Natural killer cell (primary cell): Measurements from ENCODE around the gene ZNF69. TPM values are rescaled to one million over a fixed set of nuclear protein-coding genes. Genes with fewer than 3 reads are reported as not detected.
"Not testable (repeated sequence)": the region's sequence is repeated elsewhere in the genome, so short reads cannot be mapped to it uniquely, and the experiment has no call there.

Source experiments
- ATAC-seq, 3 donors: fragments of 150-1000 bp in 2 of 3; fragments of 200-7000 bp in 1 of 3; cut with Tn5 transposase; 1 replicate in 1 of 3; 2 replicates in 2 of 3; pipeline ENCODE4 v1.10.0; 2021; ENCODE audit warnings: mild to moderate bottlenecking in 2 of 3, moderate library complexity in 2 of 3
- DNase-seq, 2 donors: peaks; one replicate each; pipeline versions ENCODE4 v3.0.0 to v3.0.0-alpha.2; 2013 to 2021; ENCODE audit warnings: mixed read lengths in 1 of 2
- H3K27ac ChIP-seq: one replicate; pipeline ENCODE4 v1.5.1; 2013; ENCODE audit warnings: mild to moderate bottlenecking, low read length
- H3K27me3 ChIP-seq: one replicate; pipeline ENCODE4 v1.6.1; 2013; ENCODE audit warnings: low read length; ENCODE audit not compliant: control insufficient read depth, insufficient read depth
- H3K36me3 ChIP-seq: one replicate; pipeline ENCODE4 v1.6.1; 2013; ENCODE audit warnings: low read length; ENCODE audit not compliant: control insufficient read depth, insufficient read depth
- H3K4me1 ChIP-seq: one replicate; pipeline ENCODE4 v1.6.1; 2013; ENCODE audit warnings: low read length; ENCODE audit not compliant: control insufficient read depth, insufficient read depth
- H3K4me3 ChIP-seq: one replicate; pipeline ENCODE4 v1.5.1; 2013; ENCODE audit warnings: low read length
- H3K9me3 ChIP-seq: one replicate; pipeline ENCODE4 v1.6.1; 2013; ENCODE audit warnings: low read length; ENCODE audit not compliant: control insufficient read depth, insufficient read depth
- H3K27ac Mint-ChIP-seq, 2 donors: one replicate each; pipeline ENCODE4 v1.8.0; 2022; ENCODE audit warnings: mild to moderate bottlenecking in 2 of 2, mixed read lengths in 2 of 2, moderate library complexity in 1 of 2
- H3K27me3 Mint-ChIP-seq, 2 donors: one replicate each; pipeline ENCODE4 v1.8.0; 2022; ENCODE audit warnings: low read depth in 2 of 2, mixed read lengths in 2 of 2
- H3K36me3 Mint-ChIP-seq: one replicate; pipeline ENCODE4 v1.8.0; 2022; ENCODE audit warnings: mixed read lengths
- H3K4me1 Mint-ChIP-seq, 2 donors: one replicate each; pipeline ENCODE4 v1.8.0; 2022; ENCODE audit warnings: mixed read lengths in 2 of 2
- H3K4me3 Mint-ChIP-seq: one replicate; pipeline ENCODE4 v1.8.0; 2022; ENCODE audit warnings: mild to moderate bottlenecking, moderate library complexity, mixed read lengths
- H3K9me3 Mint-ChIP-seq, 2 donors: one replicate each; pipeline ENCODE4 v1.8.0; 2022; ENCODE audit warnings: mixed read lengths in 2 of 2
- WGBS: methylation state at CpG from one replicate; pipeline ENCODE4 v1.1.7; 2013; ENCODE audit warnings: missing lambda C conversion rate; ENCODE audit not compliant: insufficient coverage; 5-methylcytosine and 5-hydroxymethylcytosine counted together
- intact Hi-C: fragments of 100-400 bp; cut with micrococcal nuclease; formaldehyde crosslinking; loops from one replicate; pipeline ENCODE4 v1.14.2; 2022
- total RNA-seq, 4 donors: library from RNA; stranded (reverse); fragments of 120-200 nt in 1 of 4; gene quantifications; one replicate each; pipeline versions ENCODE4 v1.2.3 to v1.2.4, GENCODE V29; 2013 to 2022
- TF ChIP-seq, protein P1 (sequence below): fragments of 200-600 bp; IDR thresholded peaks from one replicate; pipeline ENCODE4 v1.8.0; 2022; ENCODE audit warnings: antibody characterized with exemption

The ZNF69 gene
- total RNA-seq, 3 donors from 2014 or later (not counting 1 experiment from before 2014, with no cell fraction given): 4.1 to 6.5 (median 4.8) TPM

GRCh38 chr19:11881151-11881800, 6.3 kb upstream of the ZNF69 start:
- Histone ChIP-seq H3K9me3 (no peaks in the 10 kb centered on the region), H3K27ac (no peak overlapping the region), H3K27me3 (no peaks in the 10 kb centered on the region), H3K4me1 (peaks cover 3% of the 10 kb centered on the region), H3K4me3 (no peak overlapping the region), H3K36me3 (no peaks in the 10 kb centered on the region)
- Mint-ChIP-seq H3K4me1 (peaks cover 5 to 8% of the 10 kb centered on the region in 2 donors), H3K4me3 (no peak overlapping the region), H3K9me3 (no peaks in the 10 kb centered on the region), H3K27me3 (peaks cover 0 to 8% of the 10 kb centered on the region in 2 donors), H3K27ac (no peak overlapping the region), H3K36me3 (no peaks in the 10 kb centered on the region)
- intact Hi-C loops: loop anchor here (1.0 to 2.0 kb wide), 4 partner anchors 44 to 260 kb away; partner anchors contain the start of gene ZNF700
- TF ChIP-seq, protein P1, sequence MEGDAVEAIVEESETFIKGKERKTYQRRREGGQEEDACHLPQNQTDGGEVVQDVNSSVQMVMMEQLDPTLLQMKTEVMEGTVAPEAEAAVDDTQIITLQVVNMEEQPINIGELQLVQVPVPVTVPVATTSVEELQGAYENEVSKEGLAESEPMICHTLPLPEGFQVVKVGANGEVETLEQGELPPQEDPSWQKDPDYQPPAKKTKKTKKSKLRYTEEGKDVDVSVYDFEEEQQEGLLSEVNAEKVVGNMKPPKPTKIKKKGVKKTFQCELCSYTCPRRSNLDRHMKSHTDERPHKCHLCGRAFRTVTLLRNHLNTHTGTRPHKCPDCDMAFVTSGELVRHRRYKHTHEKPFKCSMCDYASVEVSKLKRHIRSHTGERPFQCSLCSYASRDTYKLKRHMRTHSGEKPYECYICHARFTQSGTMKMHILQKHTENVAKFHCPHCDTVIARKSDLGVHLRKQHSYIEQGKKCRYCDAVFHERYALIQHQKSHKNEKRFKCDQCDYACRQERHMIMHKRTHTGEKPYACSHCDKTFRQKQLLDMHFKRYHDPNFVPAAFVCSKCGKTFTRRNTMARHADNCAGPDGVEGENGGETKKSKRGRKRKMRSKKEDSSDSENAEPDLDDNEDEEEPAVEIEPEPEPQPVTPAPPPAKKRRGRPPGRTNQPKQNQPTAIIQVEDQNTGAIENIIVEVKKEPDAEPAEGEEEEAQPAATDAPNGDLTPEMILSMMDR: peak; percentile 73
- ATAC-seq (peak; percentile 59 to 84 (median 82)), DNase-seq (peak; percentile 43 to 84)
- WGBS: 15% methylated on average over 10 of the region's 10 CpGs

GRCh38 chr19:11882606-11883005, 5.0 kb upstream of the ZNF69 start:
- H3K27ac Mint-ChIP-seq: no peak overlapping the region
- Histone ChIP-seq H3K27ac (no peak overlapping the region), H3K4me3 (no peak overlapping the region), H3K27me3 (no peaks in the 10 kb centered on the region), H3K4me1 (peaks cover 9% of the 10 kb centered on the region), H3K9me3 (no peaks in the 10 kb centered on the region), H3K36me3 (no peaks in the 10 kb centered on the region)
- no peaks in the 10 kb centered on the region for H3K36me3 Mint-ChIP-seq
- no peak for DNase-seq
- no peaks in the 10 kb centered on the region for H3K9me3 Mint-ChIP-seq
- TF ChIP-seq, protein P1: no peak
- H3K4me1 Mint-ChIP-seq: peaks cover 10 to 13% of the 10 kb centered on the region in 2 donors
- ATAC-seq: no peak
- WGBS: no CpG with 5 or more reads among the region's 2 CpGs
- intact Hi-C loops: no loop called here
- H3K27me3 Mint-ChIP-seq: peaks cover 0 to 5% of the 10 kb centered on the region in 2 donors
- H3K4me3 Mint-ChIP-seq: no peak overlapping the region

- peaks cover 24 to 28% of the 10 kb centered on the region in 2 donors for H3K4me1 Mint-ChIP-seq
- peaks cover 0 to 3% of the 10 kb centered on the region in 2 donors for H3K27me3 Mint-ChIP-seq
- H3K9me3 Mint-ChIP-seq: no peaks in the 10 kb centered on the region
- Histone ChIP-seq H3K4me3 (peak overlapping the region; percentile 66), H3K9me3 (no peaks in the 10 kb centered on the region), H3K27me3 (no peaks in the 10 kb centered on the region), H3K36me3 (no peaks in the 10 kb centered on the region), H3K27ac (no peak overlapping the region), H3K4me1 (peaks cover 17% of the 10 kb centered on the region)
- intact Hi-C loops: no loop called here
- ATAC-seq: peak in 1 of 3 donors; percentile 6
- H3K36me3 Mint-ChIP-seq: no peaks in the 10 kb centered on the region
- DNase-seq: no peak
- peak overlapping the region; percentile 82 to 92 for H3K27ac Mint-ChIP-seq
- H3K4me3 Mint-ChIP-seq: peak overlapping the region; percentile 95
- WGBS: 23% methylated on average over 7 of the region's 7 CpGs
- TF ChIP-seq, protein P1: no peak
These were observed 360 bp upstream of the ZNF69 start for GRCh38 chr19:11887234-11887610.

DNA sequence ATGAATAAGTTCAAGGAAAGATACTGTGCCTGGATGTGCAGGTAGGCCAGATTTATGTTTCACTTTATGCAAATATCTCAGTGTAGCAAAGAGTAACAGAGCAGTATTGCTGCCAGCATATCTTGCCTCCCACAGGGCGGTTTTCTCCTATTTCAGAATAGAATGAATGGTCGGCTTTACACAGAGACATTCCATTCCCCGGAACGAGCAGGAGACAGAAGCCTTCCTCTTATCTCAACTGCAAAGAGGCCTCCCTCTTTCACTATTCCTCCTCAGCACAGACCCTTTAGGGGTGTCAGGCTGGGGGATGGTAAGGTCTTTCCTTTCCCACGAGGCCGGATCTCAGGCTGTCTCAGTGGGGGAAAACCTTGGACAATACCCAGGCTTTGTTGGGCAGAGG, 2.3 kb downstream of the ZNF69 start:
- peaks cover 28 to 31% of the 10 kb centered on the region in 2 donors for H3K4me1 Mint-ChIP-seq
- H3K36me3 Mint-ChIP-seq, H3K27me3 Mint-ChIP-seq, H3K9me3 Mint-ChIP-seq, H3K4me3 ChIP-seq, intact Hi-C loops, H3K9me3 ChIP-seq, H3K4me3 Mint-ChIP-seq, DNase-seq, H3K36me3 ChIP-seq, H3K27ac ChIP-seq, H3K27me3 ChIP-seq, ATAC-seq, H3K27ac Mint-ChIP-seq: not testable (repeated sequence)
- 98% methylated on average over 6 of the region's 6 CpGs for WGBS
- peaks cover 17% of the 10 kb centered on the region for H3K4me1 ChIP-seq
